MM.1S (cell line): ENCODE results near the gene MRPS22.

Source experiments
- DNase-seq: peaks from one replicate; pipeline ENCODE4 v3.0.0-alpha.2; 2015
- H2AFZ ChIP-seq: fragments of 300-600 bp; sonication (generic); 2 replicates; pipeline ENCODE4 v1.6.0; 2016; ENCODE audit warnings: antibody characterized with exemption, low read length
- H3F3A ChIP-seq: fragments of 300-600 bp; sonication (generic); 2 replicates; pipeline ENCODE4 v1.6.1; 2016; ENCODE audit warnings: mild to moderate bottlenecking, antibody characterized with exemption, low read length, moderate library complexity, mixed read lengths; ENCODE audit not compliant: insufficient read depth
- H3K27ac ChIP-seq: fragments of 300-600 bp; sonication (generic); 2 replicates; pipeline ENCODE4 v1.5.1; 2016; ENCODE audit warnings: mild to moderate bottlenecking, low read length
- H3K27me3 ChIP-seq: fragments of 300-600 bp; sonication (generic); replicated peaks from 2 replicates; pipeline ENCODE4 v1.6.0; 2016; ENCODE audit warnings: low read length; ENCODE audit not compliant: insufficient read depth
- H3K36me3 ChIP-seq: fragments of 300-600 bp; sonication (generic); replicated peaks from 2 replicates; pipeline ENCODE4 v1.6.1; 2016; ENCODE audit warnings: mild to moderate bottlenecking, low read length, mixed read lengths; ENCODE audit not compliant: insufficient read depth
- H3K4me1 ChIP-seq: fragments of 300-600 bp; sonication (generic); 2 replicates; pipeline ENCODE4 v1.6.1; 2016; ENCODE audit warnings: low read length, mixed read lengths
- H3K4me2 ChIP-seq: fragments of 300-600 bp; sonication (generic); 2 replicates; pipeline ENCODE4 v1.6.0; 2016; ENCODE audit warnings: low read depth, low read length
- H3K4me3 ChIP-seq: fragments of 300-600 bp; sonication (generic); 2 replicates; pipeline ENCODE4 v1.5.1; 2016; ENCODE audit warnings: low read length, mixed read lengths
- H3K79me2 ChIP-seq: fragments of 300-600 bp; sonication (generic); 2 replicates; pipeline ENCODE4 v1.6.1; 2016; ENCODE audit warnings: mixed run types, low read length, mixed read lengths
- H3K9ac ChIP-seq: fragments of 300-600 bp; sonication (generic); 2 replicates; pipeline ENCODE4 v1.6.1; 2016; ENCODE audit warnings: low read length, mixed read lengths
- H3K9me2 ChIP-seq: fragments of 300-600 bp; sonication (generic); replicated peaks from 2 replicates; pipeline ENCODE4 v1.6.1; 2016; ENCODE audit warnings: mild to moderate bottlenecking, low read length, mixed read lengths; ENCODE audit not compliant: insufficient read depth
- H3K9me3 ChIP-seq: fragments of 300-600 bp; sonication (generic); replicated peaks from 2 replicates; pipeline ENCODE4 v1.6.1; 2016; ENCODE audit warnings: mild to moderate bottlenecking, low read length, mixed read lengths; ENCODE audit not compliant: insufficient read depth
- H4K20me1 ChIP-seq: fragments of 300-600 bp; sonication (generic); 2 replicates; pipeline ENCODE4 v1.6.1; 2016; ENCODE audit warnings: mild to moderate bottlenecking, low read length, moderate library complexity, mixed read lengths; ENCODE audit not compliant: insufficient read depth
- EZH2 ChIP-seq: fragments of 300-600 bp; sonication (generic); optimal IDR thresholded peaks from 2 replicates; pipeline ENCODE3; 2017; ENCODE audit warnings: low read depth, mild to moderate bottlenecking, antibody characterized with exemption, low read length, mixed read lengths
- EZH2phosphoT487 ChIP-seq: fragments of 300-600 bp; sonication (generic); IDR thresholded peaks from 2 replicates; pipeline ENCODE4 v1.6.1; 2018; ENCODE audit warnings: antibody characterized with exemption, low read length
- TF ChIP-seq, protein P1 (sequence below): fragments of 300-600 bp; sonication (generic); IDR thresholded peaks from 2 replicates; pipeline ENCODE4 v1.5.1; 2016; ENCODE audit warnings: antibody characterized with exemption, low read length, mixed read lengths

Gene MRPS22

DNA sequence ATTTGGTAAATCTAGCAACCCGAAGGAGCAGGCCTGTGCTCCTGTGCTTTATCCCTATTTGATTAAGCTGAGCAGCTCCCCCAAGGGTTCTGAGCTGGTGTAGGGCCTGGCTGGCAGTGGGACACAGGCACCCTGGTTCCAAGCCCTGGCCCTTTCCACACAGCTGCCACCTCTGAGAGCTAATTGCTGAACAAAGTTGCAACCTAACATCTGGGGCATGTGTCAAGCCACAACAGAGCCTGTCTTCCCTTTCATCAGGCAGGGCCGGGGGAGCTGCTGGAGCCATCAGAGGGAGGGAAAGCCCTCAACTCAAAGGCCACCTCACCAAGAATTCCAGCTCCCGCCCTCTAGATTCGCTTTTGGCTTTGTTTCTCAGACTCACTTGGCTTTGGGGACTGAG is 17.1 kb upstream of the MRPS22 start:
- Histone ChIP-seq H3K4me1 (peaks cover 4% of the 10 kb centered on the region; the same call in 1 of the 2 replicates), H3K79me2 (no peaks in the 10 kb centered on the region), H2AFZ (no peak overlapping the region), H3K9me3 (no peaks in the 10 kb centered on the region), H4K20me1 (no peaks in the 10 kb centered on the region), H3K27me3 (no peaks in the 10 kb centered on the region), H3F3A (no peaks in the 10 kb centered on the region), H3K9ac (no peak overlapping the region), H3K4me2 (no peak overlapping the region), H3K36me3 (no peaks in the 10 kb centered on the region), H3K27ac (no peak overlapping the region), H3K4me3 (no peak overlapping the region), H3K9me2 (no peaks in the 10 kb centered on the region)
- no peak for DNase-seq
- no peak for TF ChIP-seq EZH2
- TF ChIP-seq EZH2phosphoT487: no peak
- TF ChIP-seq, protein P1, sequence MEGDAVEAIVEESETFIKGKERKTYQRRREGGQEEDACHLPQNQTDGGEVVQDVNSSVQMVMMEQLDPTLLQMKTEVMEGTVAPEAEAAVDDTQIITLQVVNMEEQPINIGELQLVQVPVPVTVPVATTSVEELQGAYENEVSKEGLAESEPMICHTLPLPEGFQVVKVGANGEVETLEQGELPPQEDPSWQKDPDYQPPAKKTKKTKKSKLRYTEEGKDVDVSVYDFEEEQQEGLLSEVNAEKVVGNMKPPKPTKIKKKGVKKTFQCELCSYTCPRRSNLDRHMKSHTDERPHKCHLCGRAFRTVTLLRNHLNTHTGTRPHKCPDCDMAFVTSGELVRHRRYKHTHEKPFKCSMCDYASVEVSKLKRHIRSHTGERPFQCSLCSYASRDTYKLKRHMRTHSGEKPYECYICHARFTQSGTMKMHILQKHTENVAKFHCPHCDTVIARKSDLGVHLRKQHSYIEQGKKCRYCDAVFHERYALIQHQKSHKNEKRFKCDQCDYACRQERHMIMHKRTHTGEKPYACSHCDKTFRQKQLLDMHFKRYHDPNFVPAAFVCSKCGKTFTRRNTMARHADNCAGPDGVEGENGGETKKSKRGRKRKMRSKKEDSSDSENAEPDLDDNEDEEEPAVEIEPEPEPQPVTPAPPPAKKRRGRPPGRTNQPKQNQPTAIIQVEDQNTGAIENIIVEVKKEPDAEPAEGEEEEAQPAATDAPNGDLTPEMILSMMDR: no peak

DNA sequence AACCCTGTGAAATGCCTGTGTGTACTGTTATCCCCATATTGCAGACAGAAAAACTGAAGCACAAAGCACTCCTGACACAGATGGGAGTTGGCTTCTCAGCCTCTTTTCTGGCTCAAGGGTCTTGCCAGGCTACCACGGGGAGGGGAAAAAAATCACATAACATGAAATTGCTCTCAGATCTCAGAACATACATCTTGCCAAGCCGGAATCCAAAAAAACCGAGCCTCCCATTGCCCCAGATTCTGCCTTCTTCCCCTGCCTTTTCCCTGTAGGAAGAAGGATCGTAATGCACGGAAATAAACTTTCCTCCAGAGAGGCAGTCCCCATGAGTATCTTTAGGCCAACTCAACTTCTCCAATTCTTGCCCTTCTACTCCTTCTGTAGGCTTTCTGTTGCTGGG is 16.6 kb upstream of the MRPS22 start:
- no peak for TF ChIP-seq EZH2phosphoT487
- TF ChIP-seq, protein P1: no peak
- TF ChIP-seq EZH2: no peak
- no peaks in the 10 kb centered on the region for H3F3A ChIP-seq
- no peak overlapping the region for H2AFZ ChIP-seq
- no peaks in the 10 kb centered on the region for H3K9me3 ChIP-seq
- no peak overlapping the region for H3K4me3 ChIP-seq
- no peaks in the 10 kb centered on the region for H3K9me2 ChIP-seq
- no peaks in the 10 kb centered on the region for H3K36me3 ChIP-seq
- peaks cover 4% of the 10 kb centered on the region; the same call in 1 of the 2 replicates for H3K4me1 ChIP-seq
- no peak overlapping the region for H3K27ac ChIP-seq
- no peak for DNase-seq
- H3K4me2 ChIP-seq: no peak overlapping the region
- H3K79me2 ChIP-seq: no peaks in the 10 kb centered on the region
- no peaks in the 10 kb centered on the region for H4K20me1 ChIP-seq
- H3K9ac ChIP-seq: no peak overlapping the region
- no peaks in the 10 kb centered on the region for H3K27me3 ChIP-seq

DNA sequence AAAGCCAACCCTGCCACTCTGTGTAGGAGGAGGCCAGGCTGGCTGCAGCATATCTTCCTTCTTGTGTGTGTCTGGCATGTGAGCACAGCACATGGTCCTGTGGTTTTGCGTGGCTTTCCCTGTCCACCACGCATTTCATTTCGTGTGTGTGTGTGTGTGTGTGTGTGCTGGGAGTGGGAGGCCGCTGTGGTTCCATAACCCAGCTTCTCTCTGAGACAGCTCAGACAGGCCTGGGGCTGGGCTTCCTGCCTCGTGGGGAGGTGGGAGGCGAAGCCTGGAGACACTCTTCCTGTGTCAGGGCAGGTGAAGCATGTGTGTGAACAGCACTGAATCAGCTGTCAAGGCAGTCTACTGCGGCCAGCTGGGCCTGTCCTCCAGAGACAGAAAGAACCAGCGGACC is 16.0 kb upstream of the MRPS22 start:
- no peak for DNase-seq
- Histone ChIP-seq H3K4me3 (no peak overlapping the region), H3F3A (no peaks in the 10 kb centered on the region), H3K9ac (no peak overlapping the region), H3K4me2 (no peak overlapping the region), H4K20me1 (no peaks in the 10 kb centered on the region), H3K27ac (no peak overlapping the region), H3K4me1 (peaks cover 4% of the 10 kb centered on the region; the same call in 1 of the 2 replicates), H3K9me3 (no peaks in the 10 kb centered on the region), H2AFZ (no peak overlapping the region), H3K79me2 (no peaks in the 10 kb centered on the region), H3K9me2 (no peaks in the 10 kb centered on the region), H3K36me3 (no peaks in the 10 kb centered on the region), H3K27me3 (no peaks in the 10 kb centered on the region)
- no peak for TF ChIP-seq EZH2phosphoT487
- no peak for TF ChIP-seq EZH2
- TF ChIP-seq, protein P1: no peak
